Measurements from ENCODE around the gene CCDC136.

CCDC136 gene

DNA sequence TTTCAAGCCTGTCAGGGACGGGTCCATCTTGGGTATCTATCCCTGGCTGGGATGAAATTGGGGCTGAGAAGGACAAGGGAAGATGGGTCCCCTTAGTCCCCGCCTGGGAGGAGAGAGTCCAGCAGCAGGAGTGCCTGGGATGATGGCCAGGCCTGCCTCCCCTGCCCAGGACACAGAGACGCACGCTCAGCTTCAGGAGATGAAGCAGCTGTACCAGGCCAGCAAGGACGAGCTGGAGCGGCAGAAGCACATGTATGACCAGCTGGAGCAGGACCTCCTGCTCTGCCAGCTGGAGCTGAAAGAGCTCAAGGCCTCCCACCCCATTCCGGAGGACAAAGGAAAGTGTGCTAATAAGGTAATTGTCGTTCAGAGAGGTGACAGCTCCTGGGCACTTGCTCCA is 15.4 kb downstream of the CCDC136 start:
- no peak for DNase-seq

- no peak for DNase-seq
Observed at GRCh38 chr7:128809363-128809762, 17.6 kb downstream of the CCDC136 start.

- no peak for DNase-seq
Observed at GRCh38 chr7:128810473-128810872, 18.7 kb downstream of the CCDC136 start.

- no peak for DNase-seq
Observed at GRCh38 chr7:128810997-128811396, 19.2 kb downstream of the CCDC136 start.

DNA sequence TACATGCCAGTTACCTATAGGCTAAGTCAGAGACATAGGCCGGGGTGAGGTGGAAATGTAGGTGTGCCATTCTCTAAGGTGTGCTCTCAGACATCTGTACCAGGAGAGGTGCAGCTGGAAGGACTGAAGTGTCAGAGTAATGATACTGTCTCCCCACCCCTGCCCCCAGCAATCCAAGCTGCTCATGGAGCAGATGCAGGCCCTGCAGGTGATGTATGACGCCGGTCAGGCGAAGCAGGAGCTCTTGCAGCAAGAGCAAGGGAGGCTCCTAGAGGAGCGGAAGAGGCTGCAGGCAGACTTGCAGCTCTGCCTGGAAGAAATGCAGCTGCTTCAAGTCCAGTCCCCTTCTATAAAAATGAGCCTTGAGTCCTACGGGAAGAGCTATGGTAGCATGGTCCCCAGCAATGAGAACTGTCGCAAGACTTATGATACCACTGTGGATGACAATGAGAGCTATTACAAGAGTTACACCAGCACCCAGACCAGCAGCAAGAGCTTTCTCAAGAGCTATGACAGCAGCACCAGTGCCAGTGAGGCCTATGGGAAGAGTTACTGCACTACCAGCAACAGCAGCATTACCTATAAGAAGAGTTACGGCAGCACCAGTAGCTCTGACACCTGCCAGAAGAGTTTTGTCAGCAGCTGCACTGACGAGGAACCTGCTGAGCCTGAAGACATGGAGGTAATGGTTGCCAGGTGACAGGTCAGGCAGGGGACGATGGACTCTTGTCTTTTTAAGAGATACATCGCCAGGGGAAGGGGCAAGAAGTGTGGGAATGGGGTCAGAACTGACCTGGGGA is 20.1 kb downstream of the CCDC136 start:
- no peak for DNase-seq

DNA sequence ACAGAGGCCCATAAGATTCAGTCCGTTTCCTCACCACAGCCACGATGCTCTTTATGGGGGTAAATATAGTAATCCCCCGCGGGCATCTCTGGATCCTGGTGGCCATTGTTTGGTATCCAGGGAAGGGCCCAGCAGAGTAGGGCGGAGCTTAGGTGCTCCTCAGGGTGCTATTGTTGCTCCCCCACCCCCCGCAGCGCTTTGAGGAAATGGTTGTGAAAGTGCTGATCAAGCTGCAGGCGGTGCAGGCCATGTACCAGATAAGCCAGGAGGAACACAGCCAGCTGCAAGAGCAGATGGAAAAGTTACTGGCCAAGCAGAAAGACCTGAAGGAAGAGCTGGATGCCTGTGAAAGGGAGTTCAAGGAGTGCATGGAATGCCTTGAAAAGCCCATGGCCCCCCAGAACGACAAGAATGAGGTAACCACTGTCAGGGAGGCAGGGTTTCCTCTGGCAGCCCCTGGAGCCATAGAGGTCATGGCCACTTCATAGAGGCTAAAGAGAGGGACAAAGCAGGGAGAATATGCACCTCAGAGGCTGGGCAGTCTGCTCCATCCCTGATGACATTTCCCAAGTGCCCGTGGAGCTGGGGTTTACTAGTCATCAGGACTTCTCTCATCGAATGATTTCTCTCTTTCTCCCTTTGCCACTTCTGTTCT is 20.9 kb downstream of the CCDC136 start:
- no peak for DNase-seq

DNA sequence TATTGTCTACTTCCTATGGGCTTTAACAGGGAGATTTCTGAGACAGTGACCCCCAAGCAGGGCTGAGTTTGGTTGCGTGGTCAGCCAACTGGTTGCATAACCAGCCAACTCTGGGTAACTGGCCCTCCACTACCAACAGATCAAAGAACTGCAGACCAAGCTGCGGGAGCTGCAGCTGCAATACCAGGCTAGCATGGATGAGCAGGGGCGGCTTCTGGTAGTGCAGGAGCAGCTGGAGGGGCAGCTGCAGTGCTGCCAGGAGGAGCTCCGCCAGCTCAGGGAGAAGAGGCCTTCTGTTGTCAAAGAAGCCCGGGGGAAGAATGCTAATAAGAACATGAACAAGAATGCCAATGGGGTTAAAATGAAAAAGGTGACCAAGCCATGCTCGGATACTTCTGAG is 22.7 kb downstream of the CCDC136 start:
- no peak for DNase-seq

- no peak for DNase-seq
Observed at GRCh38 chr7:128815289-128815942, 23.6 kb downstream of the CCDC136 start.

- no peak for DNase-seq
Observed at GRCh38 chr7:128818694-128819093, 26.9 kb downstream of the CCDC136 start.

DNA sequence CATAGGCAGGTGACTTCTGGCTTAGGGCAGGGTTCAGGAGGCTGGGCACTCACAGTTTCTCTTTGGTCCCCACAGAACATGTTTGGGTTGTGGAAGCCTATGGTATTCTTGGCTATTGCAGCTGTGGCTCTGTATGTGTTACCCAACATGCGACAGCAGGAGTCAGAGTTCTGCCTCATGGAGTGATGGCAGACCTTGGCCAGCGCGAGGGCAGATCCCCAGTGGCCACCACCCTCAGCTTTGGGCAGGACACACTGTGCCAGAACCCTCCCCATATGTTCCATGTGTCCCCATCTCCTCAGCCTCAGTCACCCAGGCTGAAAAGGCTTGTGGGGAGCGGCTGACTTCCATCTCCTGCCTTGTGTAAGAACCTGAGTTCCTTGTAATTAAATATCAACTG is 30.0 kb downstream of the CCDC136 start:
- DNase-seq = no peak

GRCh38 chr7:128826512-128826911 is 34.7 kb downstream of the CCDC136 start:
- DNase-seq = no peak

GRCh38 chr7:128826916-128827247 is 35.1 kb downstream of the CCDC136 start:
- no peak for DNase-seq

DNA sequence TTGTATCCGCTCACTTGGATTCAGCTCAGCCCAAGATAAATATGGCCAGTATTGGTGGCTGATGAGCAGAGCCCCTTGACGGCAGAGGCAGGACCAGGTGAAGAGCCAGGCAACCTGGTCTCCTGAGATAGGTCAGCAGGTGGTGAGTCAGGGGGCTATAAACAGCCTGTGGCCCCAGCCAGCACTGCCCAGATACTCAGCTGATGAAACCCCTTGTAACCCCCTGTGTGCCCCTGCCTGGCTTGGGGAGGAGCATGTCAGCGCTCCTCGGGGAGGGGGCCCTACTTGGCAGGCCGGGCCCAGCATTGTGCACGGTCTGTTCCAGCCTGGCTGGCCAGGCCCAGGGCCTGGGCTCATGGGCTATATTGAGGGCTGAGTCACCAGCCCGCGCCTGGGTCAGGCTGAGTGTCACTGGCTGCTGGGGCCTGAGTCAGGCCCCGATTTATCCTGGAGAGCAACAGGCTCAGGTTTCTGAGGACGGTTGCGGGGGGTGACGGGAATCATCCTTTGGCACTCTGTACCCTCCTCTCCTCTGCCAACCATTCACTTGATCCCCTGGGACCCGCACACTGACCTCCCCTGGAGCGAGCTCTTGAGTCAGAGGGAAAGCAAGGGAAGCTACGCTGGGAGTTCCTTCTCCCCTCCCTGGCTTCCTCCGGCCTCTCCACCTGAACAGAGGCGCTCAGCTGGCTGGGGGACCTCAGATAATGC is 35.6 kb downstream of the CCDC136 start:
- no peak for DNase-seq

DNA sequence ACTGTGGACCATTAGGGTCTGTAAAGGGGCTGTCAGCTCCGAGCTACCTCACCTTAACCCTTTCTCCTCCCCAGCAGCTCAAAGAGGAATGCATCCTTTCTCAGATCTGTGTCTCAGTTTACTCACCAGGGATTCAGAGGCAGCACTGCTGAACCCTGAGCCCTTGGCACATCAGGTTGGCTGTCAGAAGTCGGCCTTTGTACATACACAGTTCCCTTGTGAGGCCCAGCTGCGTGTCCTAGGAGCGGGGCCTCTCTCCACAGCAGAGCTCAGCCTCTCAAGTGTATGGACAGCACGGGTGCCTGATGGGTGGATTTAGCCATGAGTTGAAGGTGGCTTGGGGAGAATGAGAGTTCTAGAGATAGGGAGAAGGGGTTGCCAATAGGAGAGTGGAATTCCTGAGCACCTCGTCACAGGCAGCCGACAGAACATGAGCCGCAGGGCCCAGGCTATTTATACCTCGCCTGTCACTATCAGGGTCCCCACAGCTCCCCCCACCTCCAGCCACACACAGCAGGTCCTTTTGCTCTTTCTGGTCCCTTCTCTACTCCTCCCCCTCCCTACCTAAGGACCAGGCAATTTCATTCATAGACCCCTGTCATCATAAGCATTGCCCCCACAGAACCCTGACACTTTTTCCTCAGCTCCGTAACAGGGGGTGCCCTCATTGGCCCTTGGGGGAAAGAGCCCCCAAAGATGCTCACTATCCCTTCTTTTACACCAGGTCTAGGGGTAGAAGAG is 36.4 kb downstream of the CCDC136 start:
- DNase-seq = no peak

- no peak for DNase-seq
Observed at GRCh38 chr7:128829391-128830166, 37.8 kb downstream of the CCDC136 start.

- no peak for DNase-seq
Observed at GRCh38 chr7:128830231-128831177, 38.7 kb downstream of the CCDC136 start, which contains the start of gene FLNC. Gene FLNC (plus strand): TSS chr7:128830406. CDS start chr7:128830638, 232 bp downstream.

DNA sequence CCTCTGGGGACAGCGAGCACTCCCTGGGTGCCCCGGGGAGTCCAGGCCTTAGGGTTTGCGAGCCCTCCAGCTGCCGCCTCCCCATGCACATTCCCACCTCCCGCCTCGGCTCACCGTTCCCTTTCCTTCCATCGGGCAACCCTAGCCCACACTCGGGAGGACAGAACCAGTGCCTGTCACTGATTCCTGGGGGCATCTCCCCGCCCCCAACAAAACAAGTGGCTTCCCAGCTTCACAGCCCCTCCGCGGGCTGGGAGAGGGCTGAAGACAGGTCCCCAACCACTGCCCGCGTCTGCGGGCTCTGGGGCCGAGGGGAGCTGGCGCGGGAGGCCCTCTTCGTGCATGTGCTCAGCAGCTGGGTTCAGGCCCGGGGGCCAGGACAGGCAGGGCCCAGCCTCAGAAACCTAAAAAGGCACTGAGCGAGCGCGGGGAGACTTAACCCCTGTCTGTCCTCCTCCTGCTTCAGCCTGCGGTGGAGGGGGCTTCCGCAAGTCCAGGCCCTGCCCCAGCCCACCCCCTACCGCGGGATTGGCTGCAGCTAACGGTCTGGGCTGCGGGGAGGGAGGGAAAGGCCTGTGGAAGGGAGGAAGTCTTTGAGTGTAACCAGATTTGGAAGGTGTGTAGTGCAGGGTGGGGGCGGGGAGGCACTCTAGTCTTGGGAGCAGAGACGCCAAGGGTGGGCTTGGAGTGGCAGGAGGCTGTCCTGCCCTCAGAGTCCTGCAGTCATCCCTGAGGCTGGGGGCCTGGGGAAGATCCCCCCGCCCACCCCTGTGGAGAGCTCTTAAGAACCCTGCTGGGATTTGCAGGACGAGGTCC is 39.6 kb downstream of the CCDC136 start:
- DNase-seq = no peak

- DNase-seq = no peak
Observed at GRCh38 chr7:128831994-128832879, 40.5 kb downstream of the CCDC136 start.

- DNase-seq = no peak
Observed at GRCh38 chr7:128832880-128833147, 41.0 kb downstream of the CCDC136 start.
